Heart left ventricle (tissue), 13 donors: ENCODE measurements around the gene MAST3.

Experiments used
- POLR2A ChIP-seq, 2 donors: fragments of 450-650 bp; IDR thresholded peaks; one replicate each; pipeline ENCODE4 v1.6.1; 2017; ENCODE audit warnings: antibody characterized with exemption in 2 of 2, mild to moderate bottlenecking in 2 of 2, moderate library complexity in 2 of 2
- TF ChIP-seq, protein P1 (sequence below), 12 donors: fragments of 200-600 bp; sonication (generic) in 4 of 12; IDR thresholded peaks; one replicate each; pipeline versions ENCODE4 v1.5.0 to v1.8.0; 2018 to 2022; ENCODE audit warnings: antibody characterized with exemption in 12 of 12, mild to moderate bottlenecking in 5 of 12
- donor health status: ischemic (EF 13 %, LVEDD 7.1; RV severe dilation, severe dysfunction).
- donor health status: DM: no; HTN: yes; CAD: no.
- donor health status: DM: no; HTN: no; CAD: no.
- donor health status: ischemic (EF 25% LVEDD 6.9; RV normal size, moderate dysfunction).
- donor health status: ischemic (EF 25% LVEDD 5.7; RV mildly dilated, moderate dysfunction).
- donor health status: ischemic (EF 35%, LVEDD 5.7; RV mildly dilated, moderate dysfunction).
- donor health status: nonischemic (EF 11% LVEDD 7.7; RV severe dilation, severe dysfunction).
- donor health status: DM: yes; HTN: yes; CAD: no.
- donor health status: PGD.
- donor health status: ischemic (EF 29% LVEDD 5.4; RV normal size, mild dysfunction).
- donor health status: nonischemic (EF 23%, LVEDD 6.1; RV moderate dilation, normal function).

DNA sequence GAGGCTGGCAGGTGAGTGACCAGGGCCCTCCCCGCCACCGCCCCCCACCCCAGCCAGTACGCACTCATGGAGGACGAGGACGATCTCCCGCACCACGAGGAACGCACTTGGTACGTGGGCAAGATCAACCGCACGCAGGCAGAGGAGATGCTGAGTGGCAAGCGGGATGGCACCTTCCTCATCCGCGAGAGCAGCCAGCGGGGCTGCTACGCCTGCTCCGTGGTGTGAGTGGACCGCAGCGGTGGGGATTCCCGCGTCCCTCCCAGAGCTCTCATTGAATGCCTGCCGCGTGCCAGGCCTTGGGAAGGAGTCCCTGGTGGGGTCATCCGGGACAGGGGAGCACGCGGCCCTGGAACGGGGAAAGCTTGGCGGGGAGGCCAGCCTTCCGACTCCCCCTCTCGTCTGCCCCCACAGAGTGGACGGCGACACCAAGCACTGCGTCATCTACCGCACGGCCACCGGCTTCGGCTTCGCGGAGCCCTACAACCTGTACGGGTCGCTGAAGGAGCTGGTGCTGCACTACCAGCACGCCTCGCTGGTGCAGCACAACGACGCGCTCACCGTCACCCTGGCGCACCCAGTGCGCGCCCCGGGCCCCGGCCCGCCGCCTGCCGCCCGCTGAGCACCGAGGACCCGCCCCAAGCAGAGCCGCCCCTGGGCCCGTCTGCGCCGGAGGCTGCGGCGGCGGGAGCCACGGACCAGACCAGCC, 71.2 kb downstream of the MAST3 start:
- TF ChIP-seq, protein P1, sequence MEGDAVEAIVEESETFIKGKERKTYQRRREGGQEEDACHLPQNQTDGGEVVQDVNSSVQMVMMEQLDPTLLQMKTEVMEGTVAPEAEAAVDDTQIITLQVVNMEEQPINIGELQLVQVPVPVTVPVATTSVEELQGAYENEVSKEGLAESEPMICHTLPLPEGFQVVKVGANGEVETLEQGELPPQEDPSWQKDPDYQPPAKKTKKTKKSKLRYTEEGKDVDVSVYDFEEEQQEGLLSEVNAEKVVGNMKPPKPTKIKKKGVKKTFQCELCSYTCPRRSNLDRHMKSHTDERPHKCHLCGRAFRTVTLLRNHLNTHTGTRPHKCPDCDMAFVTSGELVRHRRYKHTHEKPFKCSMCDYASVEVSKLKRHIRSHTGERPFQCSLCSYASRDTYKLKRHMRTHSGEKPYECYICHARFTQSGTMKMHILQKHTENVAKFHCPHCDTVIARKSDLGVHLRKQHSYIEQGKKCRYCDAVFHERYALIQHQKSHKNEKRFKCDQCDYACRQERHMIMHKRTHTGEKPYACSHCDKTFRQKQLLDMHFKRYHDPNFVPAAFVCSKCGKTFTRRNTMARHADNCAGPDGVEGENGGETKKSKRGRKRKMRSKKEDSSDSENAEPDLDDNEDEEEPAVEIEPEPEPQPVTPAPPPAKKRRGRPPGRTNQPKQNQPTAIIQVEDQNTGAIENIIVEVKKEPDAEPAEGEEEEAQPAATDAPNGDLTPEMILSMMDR (IDR thresholded peaks at IDR 0.05): no peak
- no peak for TF ChIP-seq POLR2A (IDR thresholded peaks at IDR 0.05)
